HG02840 (cell line): ENCODE results near the gene AFF3.

Experiments
- ATAC-seq: cut with Tn5 transposase; IDR thresholded peaks from one replicate; pipeline ENCODE4 v1.9.1; 2021; ENCODE audit warnings: mild to moderate bottlenecking, moderate library complexity, moderate number of reproducible peaks; ENCODE audit not compliant: unreplicated experiment, low FRiP score

The AFF3 gene

DNA sequence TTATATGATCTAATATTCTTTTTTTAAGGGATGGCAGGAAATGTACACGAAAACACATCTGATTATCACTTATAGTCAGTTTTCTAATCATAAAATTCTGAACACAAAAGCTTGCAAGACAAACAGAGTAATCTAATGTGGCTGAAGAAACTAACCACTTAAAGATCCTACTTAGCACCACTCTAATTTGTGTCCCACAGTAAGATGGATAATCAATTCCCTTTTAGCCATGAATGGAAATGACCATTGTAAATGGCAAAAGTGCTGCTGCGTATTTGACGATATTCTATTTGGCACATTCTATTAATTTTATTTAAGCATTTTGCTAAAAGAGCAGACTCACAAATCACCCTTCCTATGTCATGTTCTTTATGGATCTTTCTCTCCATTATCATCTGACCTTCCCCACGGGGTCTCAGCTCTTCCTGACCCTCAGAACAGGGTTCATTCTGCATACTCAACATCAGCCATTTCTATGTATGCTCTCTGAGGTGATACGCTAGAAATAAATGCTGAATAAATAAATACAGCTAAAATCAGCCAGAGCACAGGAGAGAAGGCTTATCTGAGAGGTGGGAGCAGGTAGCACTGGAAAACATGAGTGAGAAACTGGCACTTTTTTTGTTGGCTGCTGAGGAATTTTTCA is 295.8 kb downstream of the AFF3 start:
- no peak for ATAC-seq

DNA sequence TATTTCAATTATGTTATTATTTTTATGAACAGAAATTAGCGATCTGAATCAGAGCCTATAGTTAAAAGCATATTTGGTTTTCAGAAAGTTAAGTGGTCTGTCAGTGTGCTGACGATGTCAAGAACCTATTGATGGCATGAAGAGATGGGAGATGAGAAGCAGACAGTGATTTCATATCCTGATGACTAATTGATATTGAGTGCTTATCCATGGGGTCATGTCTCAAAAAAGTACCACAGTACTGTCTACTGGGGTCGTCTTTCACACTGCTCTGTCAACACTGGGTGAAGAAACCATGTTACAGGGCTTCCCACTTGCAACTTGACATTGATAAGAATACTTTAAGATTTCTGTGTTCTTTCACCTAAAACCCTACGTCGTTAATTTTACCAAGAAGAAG is 297.1 kb downstream of the AFF3 start:
- no peak for ATAC-seq

- ATAC-seq, result no peak
These were observed 299.9 kb downstream of the AFF3 start for GRCh38 chr2:99842451-99842850.

DNA sequence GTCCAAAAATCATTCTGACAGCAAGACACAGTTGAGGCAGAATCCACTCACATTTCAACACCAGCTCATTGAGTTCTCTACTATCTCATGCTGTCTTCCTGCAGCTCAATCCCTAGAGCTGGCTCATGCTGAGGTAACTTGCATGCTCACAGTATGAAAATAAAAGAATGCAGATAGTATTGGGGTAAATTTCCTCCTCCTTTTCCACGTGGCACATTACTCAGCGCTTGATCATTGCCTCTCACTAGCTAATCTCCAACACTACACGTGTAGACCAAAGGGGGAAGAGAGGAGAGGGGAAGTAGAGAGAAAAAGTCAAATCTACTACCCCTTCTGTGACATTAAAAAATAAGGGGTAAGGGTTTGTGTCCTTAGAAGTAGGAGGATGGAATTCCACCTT is 300.6 kb downstream of the AFF3 start:
- ATAC-seq, result no peak

GRCh38 chr2:99840831-99841230 is 301.6 kb downstream of the AFF3 start:
- no peak for ATAC-seq

DNA sequence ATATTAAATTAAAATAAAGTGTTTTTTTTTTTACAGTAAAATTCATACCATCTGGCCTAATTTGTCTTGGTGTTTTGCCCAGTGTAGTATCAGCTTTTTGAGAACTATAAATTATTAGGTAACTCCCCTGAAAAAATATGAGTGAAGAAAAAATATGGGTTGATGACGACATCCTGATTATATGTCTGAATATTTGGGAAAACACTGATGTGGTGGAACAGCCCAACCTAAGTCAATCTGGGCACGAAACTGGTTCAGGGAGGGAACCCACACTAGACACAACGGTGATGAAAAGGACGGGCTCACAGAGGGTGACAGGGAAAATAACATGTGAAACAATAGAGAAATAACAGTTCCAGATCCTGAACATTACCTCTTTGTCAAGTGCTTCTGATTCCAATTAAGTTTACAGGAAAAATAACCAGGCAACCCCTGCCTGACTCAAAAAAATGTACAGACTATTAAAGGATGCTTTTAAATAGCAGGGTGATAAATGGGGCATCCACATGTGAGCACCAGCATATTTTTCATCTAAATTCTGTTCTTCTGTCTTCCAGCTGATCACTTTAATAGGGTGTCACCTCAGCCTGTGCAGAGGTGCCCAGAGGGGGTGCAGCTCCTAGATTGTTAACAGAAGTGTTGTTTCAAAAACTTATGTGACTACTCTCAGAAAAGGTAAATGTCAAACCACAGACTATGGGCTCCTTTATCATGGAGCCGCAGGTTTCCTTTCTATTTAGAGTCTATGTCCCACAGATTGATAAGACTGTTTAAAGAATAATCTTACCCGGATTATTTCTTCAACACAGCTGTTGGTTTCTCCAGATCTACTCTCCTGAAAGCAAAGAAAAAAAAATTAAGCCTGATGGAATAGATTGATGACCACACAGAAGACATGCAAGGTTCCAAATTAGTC is 305.4 kb downstream of the AFF3 start:
- ATAC-seq, result no peak

DNA sequence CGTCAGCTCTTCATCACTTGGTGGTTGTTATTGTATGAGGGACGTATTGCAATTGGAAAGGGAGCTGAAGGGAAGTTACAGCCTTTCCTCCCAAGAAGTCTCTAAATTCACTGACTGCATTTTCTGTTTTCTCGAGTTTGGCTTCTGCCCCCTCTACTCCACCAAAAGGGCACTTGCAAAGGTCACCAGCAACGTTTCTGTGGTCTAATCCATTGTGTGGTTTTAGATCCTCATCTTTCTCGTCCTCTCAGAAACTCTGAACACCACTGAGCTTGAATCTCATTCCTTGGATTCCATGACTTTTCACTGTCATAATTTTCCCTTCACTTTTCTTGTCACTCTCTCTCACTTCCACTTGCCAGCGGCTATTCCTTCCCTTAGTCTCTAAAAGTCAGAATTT is 308.0 kb downstream of the AFF3 start:
- ATAC-seq, result no peak

DNA sequence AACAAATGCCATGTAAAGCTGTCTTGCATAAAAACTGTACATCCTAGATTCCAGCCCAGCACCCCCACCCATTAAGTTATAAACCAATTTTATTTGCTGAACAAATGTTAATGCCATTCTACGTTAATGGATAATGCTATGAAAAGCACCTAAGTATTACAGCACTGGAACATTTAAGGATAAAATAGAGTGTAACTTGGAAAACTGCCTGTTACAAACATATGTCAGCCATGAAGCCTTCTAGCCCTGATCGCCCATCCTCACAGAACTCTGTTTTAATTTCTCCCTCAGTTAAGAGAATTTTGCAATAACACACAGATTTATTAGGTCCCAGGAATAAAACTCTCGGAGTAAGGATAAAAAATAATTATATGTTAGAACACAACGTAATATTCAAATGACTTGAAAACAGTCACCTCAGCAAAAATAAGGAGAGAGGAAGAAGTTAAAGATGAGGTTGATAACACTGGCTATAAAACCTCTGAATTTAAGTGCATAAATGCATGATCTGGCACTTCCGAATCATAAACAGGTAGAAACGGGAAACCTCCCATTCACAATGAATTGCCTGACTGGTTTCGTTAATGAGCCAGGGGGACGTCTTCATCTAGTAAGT is 308.7 kb downstream of the AFF3 start:
- no peak for ATAC-seq

GRCh38 chr2:99832926-99833325 is 309.5 kb downstream of the AFF3 start:
- ATAC-seq, result no peak

GRCh38 chr2:99831772-99832171 is 310.6 kb downstream of the AFF3 start:
- no peak for ATAC-seq

- ATAC-seq, result no peak
These were observed 314.9 kb downstream of the AFF3 start for GRCh38 chr2:99827296-99827999.

DNA sequence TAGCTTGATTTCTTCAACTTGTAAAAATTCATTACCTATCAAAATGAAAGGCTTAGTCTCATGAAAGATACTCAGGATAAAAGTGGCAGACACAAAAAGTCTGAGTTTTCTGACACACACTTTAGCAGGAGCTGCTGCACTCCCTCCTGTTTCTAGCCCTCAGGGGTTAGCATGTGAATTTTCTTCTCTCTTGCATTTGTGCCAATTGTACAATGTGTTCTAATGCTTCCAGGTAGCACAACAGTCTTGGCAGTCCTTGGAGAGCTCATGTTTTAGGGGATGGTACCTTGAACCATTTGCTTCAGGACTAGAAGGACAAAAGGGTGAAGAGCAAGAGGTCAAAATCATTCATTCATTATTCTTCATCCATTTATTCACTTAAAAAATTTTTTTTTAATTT is 316.8 kb downstream of the AFF3 start:
- ATAC-seq, result no peak

GRCh38 chr2:99824758-99825157 is 317.6 kb downstream of the AFF3 start:
- ATAC-seq, result no peak

GRCh38 chr2:99822474-99823207 is 319.7 kb downstream of the AFF3 start:
- ATAC-seq, result no peak

DNA sequence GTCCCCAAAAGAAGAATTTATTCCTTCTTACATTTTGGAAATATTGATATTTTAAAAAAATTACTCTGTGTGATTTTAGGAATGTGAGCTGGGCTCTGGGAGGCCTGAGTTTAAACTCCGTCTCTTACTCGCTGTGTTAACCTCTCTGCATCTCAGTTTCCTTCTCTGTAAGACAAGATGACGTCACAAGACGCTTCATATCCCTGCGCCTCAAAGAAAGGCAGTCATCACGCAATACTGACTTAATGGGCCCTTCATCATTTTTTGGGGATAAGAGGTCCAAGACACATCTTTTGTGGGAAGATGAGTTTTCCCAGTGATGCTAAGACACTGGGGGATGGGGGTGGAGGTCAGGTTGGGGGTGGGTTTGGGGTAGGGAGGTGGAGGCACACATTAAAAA is 320.4 kb downstream of the AFF3 start:
- no peak for ATAC-seq

GRCh38 chr2:99821572-99821971 is 320.8 kb downstream of the AFF3 start:
- no peak for ATAC-seq

GRCh38 chr2:99821039-99821438 is 321.4 kb downstream of the AFF3 start:
- ATAC-seq, result no peak

DNA sequence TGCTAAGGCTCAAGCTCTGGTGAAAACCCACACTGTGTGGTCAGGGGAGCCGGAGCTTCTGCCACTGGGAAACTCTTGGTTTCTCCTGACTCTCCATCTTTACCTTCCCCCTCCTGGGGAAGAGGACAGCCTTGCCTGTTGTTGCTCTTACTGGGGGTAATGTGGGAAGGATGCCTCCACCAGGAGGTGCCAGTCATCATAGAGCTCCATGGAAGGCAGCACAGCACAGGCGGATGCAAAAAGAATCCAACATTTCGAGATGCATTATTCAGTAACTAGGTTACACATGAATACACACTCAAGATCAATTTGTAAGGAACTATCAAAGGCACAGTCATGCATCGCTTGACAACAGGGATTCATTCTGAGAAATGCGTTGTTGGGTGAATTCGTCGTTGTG is 322.6 kb downstream of the AFF3 start:
- no peak for ATAC-seq

- ATAC-seq, result no peak
These were observed 323.5 kb downstream of the AFF3 start for GRCh38 chr2:99818842-99819241.

DNA sequence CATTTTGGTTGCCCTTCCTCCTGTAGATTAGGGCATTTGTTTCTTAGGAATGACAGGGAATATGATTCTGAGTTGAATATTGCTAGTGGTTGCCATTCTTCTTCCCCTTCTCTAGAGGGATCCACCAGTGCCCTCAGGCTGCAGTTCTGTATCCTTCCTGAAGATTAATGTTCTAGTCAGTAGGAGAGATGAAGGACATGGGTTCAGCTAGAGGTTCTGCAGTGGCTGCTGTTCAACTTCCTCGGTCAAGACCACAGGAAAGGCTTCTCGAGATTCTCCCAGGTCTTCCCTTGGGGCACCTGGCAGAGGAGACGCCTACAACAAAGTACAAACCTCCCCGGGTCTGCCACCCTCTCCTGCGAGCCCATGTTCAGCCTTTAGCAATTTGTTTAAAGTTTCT is 325.5 kb downstream of the AFF3 start:
- ATAC-seq, result no peak
